MM.1S (cell line): ENCODE data around the gene CISH.

ENCODE experiments used
- CTCF ChIP-seq: fragments of 300-600 bp; sonication (generic); IDR thresholded peaks from 2 replicates; pipeline ENCODE4 v1.5.1; 2016; ENCODE audit warnings: antibody characterized with exemption, low read length, mixed read lengths
- EZH2 ChIP-seq: fragments of 300-600 bp; sonication (generic); optimal IDR thresholded peaks from 2 replicates; pipeline ENCODE3; 2017; ENCODE audit warnings: low read depth, mild to moderate bottlenecking, antibody characterized with exemption, low read length, mixed read lengths
- EZH2phosphoT487 ChIP-seq: fragments of 300-600 bp; sonication (generic); IDR thresholded peaks from 2 replicates; pipeline ENCODE4 v1.6.1; 2018; ENCODE audit warnings: antibody characterized with exemption, low read length

GRCh38 chr3:50609071-50609762 is 2.4 kb downstream of the CISH start:
- TF ChIP-seq CTCF (no peak), EZH2 (no peak), EZH2phosphoT487 (no peak)
